Posterior cingulate gyrus (tissue), 11 donors: ENCODE measurements around the gene SLC17A7.
"Not testable (repeated sequence)": the region's sequence is repeated elsewhere in the genome, so short reads cannot be mapped to it uniquely, and the experiment has no call there.

Experiments used
- DNase-seq, 10 donors: peaks; one replicate each; pipeline versions ENCODE4 v3.0.0 to v3.0.0-alpha.2; 2020 to 2021; ENCODE audit warnings: mixed read lengths in 3 of 10
- intact Hi-C: fragments of 100-400 bp; cut with DNase I; formaldehyde crosslinking; loops from one replicate; pipeline ENCODE4 v1.15.1; 2023

The SLC17A7 gene

DNA sequence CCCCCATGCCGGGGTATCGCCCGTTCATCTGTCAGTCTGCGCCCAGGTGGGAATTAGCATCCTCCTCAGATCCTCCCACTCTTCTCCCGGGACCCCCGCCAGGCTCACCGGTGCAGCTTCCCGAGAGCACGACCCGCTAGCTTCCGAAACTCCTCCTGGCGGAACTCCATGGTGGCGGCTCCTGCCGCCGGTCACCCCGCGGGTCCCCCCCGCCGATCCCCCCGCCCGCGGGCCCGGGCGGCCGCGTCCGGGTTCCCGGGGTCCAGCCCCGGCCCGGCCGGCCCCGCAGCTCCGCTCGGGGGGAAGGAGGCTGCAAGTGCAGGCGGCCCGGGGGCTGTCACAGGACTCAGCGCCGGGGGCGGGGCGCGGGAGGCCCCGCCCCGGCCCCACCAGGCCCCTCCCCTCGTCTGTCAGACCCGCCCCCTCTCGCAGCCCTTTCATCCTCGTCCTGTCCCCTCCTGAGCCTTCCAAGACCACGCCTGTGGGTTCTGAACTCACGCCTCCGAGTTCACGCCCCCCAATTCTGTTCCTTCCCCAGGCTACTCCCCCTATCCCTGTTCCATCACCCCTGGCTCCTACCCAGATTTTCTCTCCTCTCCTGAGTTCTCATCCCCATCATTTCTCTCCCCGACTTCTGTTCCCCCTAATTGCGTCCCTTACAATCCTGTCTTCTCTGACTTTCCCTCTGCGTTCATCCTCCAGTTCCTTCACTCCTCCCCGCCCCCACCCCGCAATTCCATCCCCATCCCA is at the start of gene SLC17A7:
TSS of gene SLC17A7 (minus strand) at position 318 of the 750 bp plus-strand sequence. CDS start at position 170, 148 bp downstream.
- intact Hi-C loops = loop anchor here (5.0 kb wide), 1 partner anchor 214 kb away; no protein-coding TSS in a partner anchor
- peak in 6 of 10 donors; percentile 38 to 91 (median 46) for DNase-seq

GRCh38 chr19:49490287-49491029 is 49.1 kb upstream of the SLC17A7 start:
- intact Hi-C loops = loop anchor here (10.0 kb wide), 1 partner anchor 384 kb away; the partner anchor contains the start of genes AKT1S1 and TBC1D17
- DNase-seq = no peak

GRCh38 chr19:49489601-49490167 is 48.4 kb upstream of the SLC17A7 start:
- intact Hi-C loops = loop anchor here (10.0 kb wide), 1 partner anchor 385 kb away; the partner anchor contains the start of genes AKT1S1 and TBC1D17
- no peak for DNase-seq

GRCh38 chr19:49488863-49489537 is 47.7 kb upstream of the SLC17A7 start:
- no peak for DNase-seq
- intact Hi-C loops = no loop called here

DNA sequence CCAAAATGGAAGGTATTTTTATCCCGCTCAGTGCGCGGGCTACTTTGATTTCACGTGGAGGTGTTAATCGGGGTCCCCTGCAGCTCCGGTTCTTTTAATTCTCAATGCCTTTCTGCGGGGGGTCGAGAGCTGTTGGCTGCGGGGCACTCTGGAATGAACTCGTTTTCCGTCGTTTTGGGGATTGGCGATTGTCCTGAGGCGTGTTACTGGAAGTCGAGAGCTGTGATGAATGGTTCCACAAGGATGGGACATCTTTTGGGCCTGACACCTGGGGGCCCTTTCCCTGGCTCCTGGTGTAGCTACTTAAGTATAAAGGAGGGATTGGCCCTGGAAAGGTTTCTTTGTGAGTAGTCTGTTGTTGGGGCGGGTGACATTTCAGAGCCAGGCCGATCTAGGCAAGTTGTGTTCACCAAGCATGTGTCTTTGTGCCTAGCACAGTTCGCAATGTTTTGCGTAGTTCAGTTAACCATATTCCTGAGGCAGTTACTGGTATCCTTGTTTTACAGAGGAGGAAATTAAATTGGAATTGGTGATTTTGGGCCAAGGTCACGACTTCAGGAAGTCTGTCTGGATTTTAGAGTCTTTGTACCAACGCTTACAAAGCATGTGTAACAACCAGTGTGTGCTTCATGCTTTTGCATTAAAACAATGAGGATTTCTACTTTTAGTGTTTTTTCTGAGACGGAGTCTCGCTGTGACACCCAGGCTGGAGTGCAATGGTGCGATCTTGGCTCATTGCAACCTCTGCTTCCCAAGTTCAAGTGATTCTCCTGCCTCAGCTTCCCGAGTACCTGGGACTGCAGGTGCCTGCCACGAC is 46.9 kb upstream of the SLC17A7 start:
- DNase-seq = no peak
- intact Hi-C loops = no loop called here

DNA sequence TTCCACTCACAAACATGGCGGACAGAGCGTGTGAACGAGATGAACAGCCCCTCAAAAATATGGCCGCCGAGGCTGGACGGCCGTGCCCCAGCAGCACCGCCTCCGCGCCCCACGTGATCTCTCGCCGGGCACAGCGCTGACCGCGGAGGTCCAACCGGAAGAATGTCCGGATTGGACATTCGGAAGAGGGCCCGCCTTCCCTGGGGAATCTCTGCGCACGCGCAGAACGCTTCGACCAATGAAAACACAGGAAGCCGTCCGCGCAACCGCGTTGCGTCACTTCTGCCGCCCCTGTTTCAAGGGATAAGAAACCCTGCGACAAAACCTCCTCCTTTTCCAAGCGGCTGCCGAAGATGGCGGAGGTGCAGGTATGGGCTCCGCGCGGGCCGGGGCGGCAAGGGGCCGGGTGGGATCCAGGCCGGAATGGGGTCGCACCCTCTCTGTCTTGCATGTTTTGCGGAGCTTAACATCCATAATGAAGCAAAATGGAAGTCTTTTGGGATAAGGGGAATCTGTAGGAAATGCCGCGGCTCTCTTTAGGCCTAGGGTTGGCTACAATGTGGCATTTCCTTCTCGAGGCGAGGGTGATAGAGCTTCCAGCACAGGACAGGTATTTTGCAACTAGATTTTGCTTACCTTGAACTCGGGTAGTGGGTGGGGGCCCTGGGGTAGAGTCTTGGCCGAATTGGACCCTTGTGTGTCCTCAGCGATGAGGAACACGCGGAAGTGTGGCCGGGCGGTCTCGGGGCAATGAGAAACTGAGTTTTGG is 46.1 kb upstream of the SLC17A7 start, which contains the start of gene RPL13A:
TSS of gene RPL13A (plus strand) at position 332 of the 769 bp plus-strand sequence. CDS start at position 354, 22 bp downstream.
- intact Hi-C loops = loop anchor here (1.0 kb wide), 1 partner anchor 9 kb away; the partner anchor contains the start of gene RPS11
- peak; percentile 97 to 100 (median 99) for DNase-seq

DNA sequence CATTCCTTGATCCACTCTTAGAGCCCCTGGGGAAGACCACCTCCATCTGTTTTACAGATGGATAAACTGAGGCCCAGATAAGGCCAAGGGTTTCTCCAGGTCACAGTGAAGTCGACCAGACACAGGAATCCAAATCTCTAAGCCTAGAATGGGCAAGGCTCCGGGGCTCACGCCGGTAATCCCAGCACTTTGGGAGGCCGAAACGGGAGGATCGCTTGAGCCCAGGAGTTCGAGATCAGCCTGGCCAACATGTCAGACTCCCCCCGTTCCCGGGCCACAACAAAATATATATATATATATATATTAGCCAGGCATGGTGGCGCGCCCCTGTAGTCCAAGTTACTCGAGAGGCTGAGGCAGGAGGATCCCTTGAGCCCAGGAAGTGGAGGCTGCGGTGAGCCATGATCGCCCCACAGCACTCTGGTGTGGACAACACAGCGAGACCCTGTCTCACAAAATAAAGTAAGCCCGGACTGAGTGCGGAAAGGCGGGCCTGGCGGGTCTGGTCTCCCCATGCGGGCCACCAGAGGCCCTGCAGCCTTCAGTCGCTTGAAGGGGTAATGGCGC is 45.5 kb upstream of the SLC17A7 start:
- intact Hi-C loops = loop anchor here (1.0 kb wide), 1 partner anchor 10 kb away; the partner anchor contains the start of gene RPS11
- DNase-seq = no peak

DNA sequence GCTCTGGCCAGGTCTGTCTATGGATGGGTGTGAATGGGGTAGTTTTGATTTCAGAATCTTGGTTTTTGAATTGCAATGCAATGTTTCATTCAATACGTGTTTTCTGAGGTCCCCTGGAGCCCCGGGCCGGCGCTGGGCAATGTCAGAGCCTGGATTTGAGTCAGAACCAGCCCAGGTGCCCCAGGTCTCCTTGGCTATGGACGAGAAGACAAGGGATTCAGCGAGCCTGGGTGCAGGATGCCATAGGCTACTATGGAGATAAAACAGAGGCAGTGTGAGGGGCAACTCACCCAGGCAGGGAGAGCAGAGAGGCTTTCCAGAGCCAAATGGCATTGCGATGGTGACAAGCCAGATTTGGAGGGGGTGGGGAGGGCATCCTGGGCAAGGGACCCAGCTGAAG is 44.9 kb upstream of the SLC17A7 start:
- intact Hi-C loops = no loop called here

DNA sequence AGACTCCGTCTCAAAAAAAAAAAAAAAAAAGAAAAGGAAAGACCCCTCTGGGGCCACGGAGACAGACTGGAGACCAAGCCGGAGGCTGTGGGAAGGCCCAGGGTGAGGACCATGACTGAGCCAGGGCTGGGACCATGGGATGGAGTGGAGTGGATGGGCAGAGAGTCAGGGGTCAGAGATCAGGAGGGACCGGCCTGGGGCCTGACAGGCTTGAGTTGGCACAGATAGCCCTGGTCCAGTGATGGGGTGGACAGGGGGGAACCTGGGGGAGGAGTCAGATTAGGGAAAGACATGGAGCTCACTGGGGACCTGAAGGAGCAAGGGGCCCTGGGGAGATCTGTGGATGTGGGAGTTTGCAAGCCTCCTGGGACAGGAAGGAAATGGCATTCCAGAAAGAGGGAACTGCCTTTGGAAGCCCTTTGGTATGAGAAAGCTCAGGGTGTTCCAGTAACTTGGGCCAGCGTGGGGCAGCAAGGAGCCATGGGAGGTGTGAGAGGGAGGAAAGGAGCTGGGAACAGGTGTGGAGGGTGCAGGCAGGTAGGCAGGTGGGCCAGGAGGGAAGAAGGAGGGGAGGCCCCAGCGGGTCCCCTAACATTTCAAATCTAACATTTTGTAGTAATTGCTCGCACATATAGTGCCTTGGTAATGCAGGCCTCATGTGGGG is 39.8 kb upstream of the SLC17A7 start:
- intact Hi-C loops = no loop called here
- no peak for DNase-seq

More for the DNA sequence above, 44.9 kb upstream of the SLC17A7 start:
- DNase-seq = peak in 1 of 10 donors; percentile 82

- no peak for DNase-seq
- intact Hi-C loops = no loop called here
Observed at GRCh38 chr19:49479975-49480628, 38.8 kb upstream of the SLC17A7 start.

GRCh38 chr19:49475995-49476880 is 34.9 kb upstream of the SLC17A7 start:
- DNase-seq = peak in 3 of 10 donors; percentile 25 to 90 (median 29)
- intact Hi-C loops = no loop called here

DNA sequence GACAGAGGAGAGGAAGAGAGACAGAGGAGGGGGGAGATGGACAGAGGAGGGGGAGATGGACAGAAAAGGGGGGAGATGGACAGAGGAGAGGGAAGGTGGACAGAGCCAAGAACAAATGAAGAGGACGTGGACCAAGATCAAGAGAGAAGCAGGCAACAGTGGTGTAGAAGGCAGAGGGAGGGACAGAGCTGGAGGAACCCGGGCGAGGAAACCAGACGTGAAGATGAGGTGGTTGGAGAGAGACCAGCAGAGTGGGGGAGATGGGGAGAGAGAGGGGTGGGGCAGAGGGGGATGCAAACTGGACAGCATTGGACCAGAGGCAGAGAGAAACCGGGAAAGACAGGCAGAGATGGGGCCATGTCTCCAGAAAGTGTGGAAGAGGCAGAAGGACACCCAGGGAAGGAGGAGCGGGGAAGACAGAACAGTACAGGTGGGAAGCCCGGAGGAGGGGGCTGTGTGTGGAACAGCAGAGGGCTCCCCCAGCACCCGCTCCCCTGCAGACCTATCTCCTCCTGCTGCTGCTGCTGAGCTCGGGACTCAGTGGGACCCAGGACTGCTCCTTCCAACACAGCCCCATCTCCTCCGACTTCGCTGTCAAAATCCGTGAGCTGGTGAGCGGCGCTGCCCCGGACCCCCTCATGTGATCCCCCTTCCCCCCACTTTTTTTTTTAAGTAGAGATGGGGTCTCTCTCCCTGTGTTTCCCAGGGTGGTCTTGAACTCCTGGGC is 34.0 kb upstream of the SLC17A7 start:
- DNase-seq = no peak
- intact Hi-C loops = no loop called here

- intact Hi-C loops = loop anchor here (1.0 kb wide), 1 partner anchor 73 kb away; no protein-coding TSS in a partner anchor
- no peak for DNase-seq
Observed at GRCh38 chr19:49474542-49474924, 33.2 kb upstream of the SLC17A7 start.

GRCh38 chr19:49473868-49474541 is 32.7 kb upstream of the SLC17A7 start, which contains the start of gene FLT3LG:
Gene FLT3LG (plus strand): TSS chr19:49474215. CDS start chr19:49474640, 425 bp downstream.
- peak in 7 of 10 donors; percentile 39 to 90 (median 68) for DNase-seq
- intact Hi-C loops = loop anchor here (1.0 kb wide), 1 partner anchor 73 kb away; no protein-coding TSS in a partner anchor

GRCh38 chr19:49473501-49473867 is 32.2 kb upstream of the SLC17A7 start:
- DNase-seq, intact Hi-C loops: not testable (repeated sequence)
